ENCODE measurements around the gene EHMT2.
"Not testable (repeated sequence)": the region's sequence is repeated elsewhere in the genome, so short reads cannot be mapped to it uniquely, and the experiment has no call there.

- not testable (repeated sequence) for TF ChIP-seq EZH2 (IDR thresholded peaks at IDR 0.05; ENCODE audit: borderline replicate concordance, low read depth, low read length, poor library complexity, severe bottlenecking)
- TF ChIP-seq, protein P1, sequence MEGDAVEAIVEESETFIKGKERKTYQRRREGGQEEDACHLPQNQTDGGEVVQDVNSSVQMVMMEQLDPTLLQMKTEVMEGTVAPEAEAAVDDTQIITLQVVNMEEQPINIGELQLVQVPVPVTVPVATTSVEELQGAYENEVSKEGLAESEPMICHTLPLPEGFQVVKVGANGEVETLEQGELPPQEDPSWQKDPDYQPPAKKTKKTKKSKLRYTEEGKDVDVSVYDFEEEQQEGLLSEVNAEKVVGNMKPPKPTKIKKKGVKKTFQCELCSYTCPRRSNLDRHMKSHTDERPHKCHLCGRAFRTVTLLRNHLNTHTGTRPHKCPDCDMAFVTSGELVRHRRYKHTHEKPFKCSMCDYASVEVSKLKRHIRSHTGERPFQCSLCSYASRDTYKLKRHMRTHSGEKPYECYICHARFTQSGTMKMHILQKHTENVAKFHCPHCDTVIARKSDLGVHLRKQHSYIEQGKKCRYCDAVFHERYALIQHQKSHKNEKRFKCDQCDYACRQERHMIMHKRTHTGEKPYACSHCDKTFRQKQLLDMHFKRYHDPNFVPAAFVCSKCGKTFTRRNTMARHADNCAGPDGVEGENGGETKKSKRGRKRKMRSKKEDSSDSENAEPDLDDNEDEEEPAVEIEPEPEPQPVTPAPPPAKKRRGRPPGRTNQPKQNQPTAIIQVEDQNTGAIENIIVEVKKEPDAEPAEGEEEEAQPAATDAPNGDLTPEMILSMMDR (conservative IDR thresholded peaks at IDR 0.05; ENCODE audit: low read depth, low read length): not testable (repeated sequence)
Measured at GRCh38 chr6:31851980-31852718, 45.3 kb downstream of the EHMT2 start.

All from A673 (cell line).